ENCODE measurements around the gene ITPA. TPM values are rescaled to one million over a fixed set of nuclear protein-coding genes. Genes with fewer than 3 reads are reported as not detected.

ITPA gene
- total and polyA plus RNA-seq, 2 of the 8 experiments (the other 6 are each of a cell fraction or from before 2014, with no cell fraction given), result 88.2 to 94.0 TPM

- Histone ChIP-seq H2BK12ac (ENCODE audit: low read depth, low read length) (no peak overlapping the region), H2AK5ac (ENCODE audit: low read depth, low read length) (no peak overlapping the region), H3K23me2 (ENCODE audit: low read depth, low read length) (no peaks in the 10 kb centered on the region), H3K79me2 (ENCODE audit: control insufficient read depth in 1 of 2, insufficient read depth in 2 of 2, low read length in 2 of 2) (no peaks in the 10 kb centered on the region), H3K4me1 (replicated peaks in 1 of 4; ENCODE audit: control insufficient read depth in 3 of 4, insufficient read depth in 4 of 4, low read length in 3 of 4) (no peaks in the 10 kb centered on the region; a peak in 1 of 7 replicates), H3K9ac (replicated peaks in 1 of 4; ENCODE audit: extremely low read depth in 1 of 4, low read depth in 3 of 4, low read length in 3 of 4) (no peak overlapping the region), H2BK15ac (ENCODE audit: low read length) (no peak overlapping the region), H3K4me3 (ENCODE audit: extremely low read depth in 1 of 4, insufficient read depth in 2 of 4, low read depth in 3 of 4, low read length in 4 of 4) (no peak overlapping the region), H3K18ac (ENCODE audit: extremely low read depth, low read length) (no peak overlapping the region), H2BK120ac (replicated peaks; ENCODE audit: low read depth, low read length) (no peak overlapping the region), H3K27ac (ENCODE audit: low read depth, low read length) (no peak overlapping the region; the same call in 1 of the 2 replicates), H2BK5ac (ENCODE audit: low read depth, low read length) (no peak overlapping the region), H4K8ac (ENCODE audit: extremely low read depth, insufficient read depth, low read length) (no peak overlapping the region), H3K56ac (replicated peaks; ENCODE audit: insufficient read length, low read depth, low read length) (no peak overlapping the region), H3K9me3 (ENCODE audit: insufficient read depth in 2 of 2, low read depth in 1 of 2, low read length in 1 of 2) (no peaks in the 10 kb centered on the region), H3K27me3 (replicated peaks in 1 of 4; ENCODE audit: control insufficient read depth in 3 of 4, extremely low read depth in 1 of 4, insufficient read depth in 3 of 4, low read length in 3 of 4) (no peaks in the 10 kb centered on the region), H3K4me2 (ENCODE audit: insufficient read depth in 1 of 2, low read depth in 2 of 2, low read length in 2 of 2) (no peak overlapping the region), H3K23ac (ENCODE audit: insufficient read length) (no peak overlapping the region), H3K79me1 (ENCODE audit: low read depth, low read length) (no peaks in the 10 kb centered on the region; the same call in 1 of the 2 replicates), H4K20me1 (replicated peaks in 1 of 2; ENCODE audit: control insufficient read depth in 1 of 2, insufficient read depth in 2 of 2, low read length in 2 of 2) (peaks cover 0 to 2% of the 10 kb centered on the region in 2 experiments), H3K14ac (ENCODE audit: insufficient read length) (no peak overlapping the region), H4K91ac (replicated peaks; ENCODE audit: insufficient read length, low read length) (no peak overlapping the region), H4K5ac (ENCODE audit: insufficient read length, low read depth, low read length) (no peak overlapping the region), H3K36me3 (ENCODE audit: control insufficient read depth in 2 of 4, insufficient read depth in 4 of 4, low read length in 3 of 4) (peaks cover 0 to 8% (median 5%) of the 10 kb centered on the region in 4 experiments; a peak in 5 of 8 replicates), H2BK20ac (ENCODE audit: low read length) (no peak overlapping the region), H2AFZ (ENCODE audit: low read length) (no peak overlapping the region), H3K4ac (replicated peaks; ENCODE audit: insufficient read length, low read depth, low read length) (no peak overlapping the region)
- ChIA-PET CTCF (ENCODE audit: partially characterized antibody) (interaction anchor here (0.5 to 2.5 kb wide), 8 partner anchors 9 to 185 kb away, joined by 3 to 12 read pairs (median 3); partner anchors contain the start of gene SLC4A11), POLR2A (ENCODE audit: partially characterized antibody) (interaction anchor here (0.6 to 8.1 kb wide), 6 partner anchors 9 to 20 kb away, joined by 3 to 61 read pairs (median 6); partner anchors contain the start of gene SLC4A11)
- TF ChIP-seq KDM1A (IDR thresholded peaks at IDR 0.05; ENCODE audit: borderline replicate concordance, low read length), result no peak
- no peak for TF ChIP-seq SP4 (IDR thresholded peaks at IDR 0.05; ENCODE audit: low read length)
- TF ChIP-seq JUN (IDR thresholded peaks at IDR 0.05; ENCODE audit: low read depth, low read length), result no peak
- TF ChIP-seq CTCF (IDR thresholded peaks at IDR 0.05; ENCODE audit: control extremely low read depth in 1 of 3, insufficient read depth in 1 of 3, low read depth in 1 of 3, low read length in 3 of 3), result no peak
- no peak for TF ChIP-seq USF2 (IDR thresholded peaks at IDR 0.05; ENCODE audit: low read length)
- TF ChIP-seq MAFK (IDR thresholded peaks at IDR 0.05; ENCODE audit: low read depth, low read length), result no peak
- TF ChIP-seq KDM4A (IDR thresholded peaks at IDR 0.05; ENCODE audit: low read depth, low read length, severe bottlenecking), result no peak
- WGBS, 2 experiments (ENCODE audit: extremely low coverage in 1 of 2, insufficient coverage in 1 of 2, insufficient read length in 1 of 2, insufficient replicate concordance in 2 of 2, low coverage in 1 of 2, low lambda C conversion rate in 2 of 2, missing lambda C conversion rate in 1 of 2), result 82% methylated on average over 7 of the region's 7 CpGs; no CpG with 5 or more reads in 1 of the 2 experiments
- DNase-seq (ENCODE audit: low read depth in 1 of 2, low spot score in 2 of 2) (no peak), FAIRE-seq (no peak)
Observed at GRCh38 chr20:3227506-3227905, 18.2 kb downstream of the ITPA start.
